HG02938 (cell line): ENCODE data around the gene MORN5.
A peak's percentile ranks its signal among the peaks of the same experiment; 100 is the strongest.

ENCODE experiments used
- ATAC-seq: cut with Tn5 transposase; IDR thresholded peaks from one replicate; pipeline ENCODE4 v1.9.1; 2021; ENCODE audit warnings: mild to moderate bottlenecking, moderate library complexity; ENCODE audit not compliant: unreplicated experiment

Gene MORN5

GRCh38 chr9:122143296-122143695 is 16.4 kb upstream of the MORN5 start:
- ATAC-seq: no peak

GRCh38 chr9:122143876-122144405 is 15.8 kb upstream of the MORN5 start:
- ATAC-seq: no peak

GRCh38 chr9:122144836-122145591 is 14.7 kb upstream of the MORN5 start:
- no peak for ATAC-seq

GRCh38 chr9:122145592-122145863 is 14.2 kb upstream of the MORN5 start:
- ATAC-seq: no peak

- ATAC-seq: no peak
Measured at GRCh38 chr9:122151267-122151828, 8.4 kb upstream of the MORN5 start.

GRCh38 chr9:122155796-122156195 is 3.9 kb upstream of the MORN5 start:
- no peak for ATAC-seq

- ATAC-seq: peak; percentile 38
Measured at GRCh38 chr9:122158202-122158601, 1.5 kb upstream of the MORN5 start.

- ATAC-seq: no peak
Measured at GRCh38 chr9:122159925-122160246, 178 bp downstream of the MORN5 start.

- ATAC-seq: no peak
Measured at GRCh38 chr9:122162415-122162814, 2.7 kb downstream of the MORN5 start.

GRCh38 chr9:122164286-122164685 is 4.6 kb downstream of the MORN5 start:
- no peak for ATAC-seq

- no peak for ATAC-seq
Measured at GRCh38 chr9:122168356-122168755, 8.6 kb downstream of the MORN5 start.

GRCh38 chr9:122172131-122172530 is 12.4 kb downstream of the MORN5 start:
- ATAC-seq: no peak

GRCh38 chr9:122173670-122174069 is 14.0 kb downstream of the MORN5 start:
- no peak for ATAC-seq

GRCh38 chr9:122176916-122177315 is 17.2 kb downstream of the MORN5 start:
- no peak for ATAC-seq

GRCh38 chr9:122179054-122179689 is 19.5 kb downstream of the MORN5 start:
- ATAC-seq: no peak

GRCh38 chr9:122179690-122180074 is 20.0 kb downstream of the MORN5 start:
- ATAC-seq: no peak

GRCh38 chr9:122180633-122181032 is 20.9 kb downstream of the MORN5 start:
- ATAC-seq: no peak

- ATAC-seq: no peak
Measured at GRCh38 chr9:122183501-122183900, 23.8 kb downstream of the MORN5 start.

- ATAC-seq: no peak
Measured at GRCh38 chr9:122184551-122184950, 24.8 kb downstream of the MORN5 start.

GRCh38 chr9:122186301-122186700 is 26.6 kb downstream of the MORN5 start:
- no peak for ATAC-seq

- no peak for ATAC-seq
Measured at GRCh38 chr9:122186777-122187470, 27.2 kb downstream of the MORN5 start.

GRCh38 chr9:122188369-122188768 is 28.7 kb downstream of the MORN5 start:
- no peak for ATAC-seq
